NOMO-1 treated with DMSO at 0.1 percent for 48 hours (cell line): ENCODE measurements around the gene CHD9.
"Not testable (repeated sequence)": the region's sequence is repeated elsewhere in the genome, so short reads cannot be mapped to it uniquely, and the experiment has no call there.

Experiments used
- DNase-seq: peaks from one replicate; lab custom pipeline; 2025; ENCODE audit not compliant: unreplicated experiment; lab: John Stamatoyannopoulos, UW

The CHD9 gene, protein sequence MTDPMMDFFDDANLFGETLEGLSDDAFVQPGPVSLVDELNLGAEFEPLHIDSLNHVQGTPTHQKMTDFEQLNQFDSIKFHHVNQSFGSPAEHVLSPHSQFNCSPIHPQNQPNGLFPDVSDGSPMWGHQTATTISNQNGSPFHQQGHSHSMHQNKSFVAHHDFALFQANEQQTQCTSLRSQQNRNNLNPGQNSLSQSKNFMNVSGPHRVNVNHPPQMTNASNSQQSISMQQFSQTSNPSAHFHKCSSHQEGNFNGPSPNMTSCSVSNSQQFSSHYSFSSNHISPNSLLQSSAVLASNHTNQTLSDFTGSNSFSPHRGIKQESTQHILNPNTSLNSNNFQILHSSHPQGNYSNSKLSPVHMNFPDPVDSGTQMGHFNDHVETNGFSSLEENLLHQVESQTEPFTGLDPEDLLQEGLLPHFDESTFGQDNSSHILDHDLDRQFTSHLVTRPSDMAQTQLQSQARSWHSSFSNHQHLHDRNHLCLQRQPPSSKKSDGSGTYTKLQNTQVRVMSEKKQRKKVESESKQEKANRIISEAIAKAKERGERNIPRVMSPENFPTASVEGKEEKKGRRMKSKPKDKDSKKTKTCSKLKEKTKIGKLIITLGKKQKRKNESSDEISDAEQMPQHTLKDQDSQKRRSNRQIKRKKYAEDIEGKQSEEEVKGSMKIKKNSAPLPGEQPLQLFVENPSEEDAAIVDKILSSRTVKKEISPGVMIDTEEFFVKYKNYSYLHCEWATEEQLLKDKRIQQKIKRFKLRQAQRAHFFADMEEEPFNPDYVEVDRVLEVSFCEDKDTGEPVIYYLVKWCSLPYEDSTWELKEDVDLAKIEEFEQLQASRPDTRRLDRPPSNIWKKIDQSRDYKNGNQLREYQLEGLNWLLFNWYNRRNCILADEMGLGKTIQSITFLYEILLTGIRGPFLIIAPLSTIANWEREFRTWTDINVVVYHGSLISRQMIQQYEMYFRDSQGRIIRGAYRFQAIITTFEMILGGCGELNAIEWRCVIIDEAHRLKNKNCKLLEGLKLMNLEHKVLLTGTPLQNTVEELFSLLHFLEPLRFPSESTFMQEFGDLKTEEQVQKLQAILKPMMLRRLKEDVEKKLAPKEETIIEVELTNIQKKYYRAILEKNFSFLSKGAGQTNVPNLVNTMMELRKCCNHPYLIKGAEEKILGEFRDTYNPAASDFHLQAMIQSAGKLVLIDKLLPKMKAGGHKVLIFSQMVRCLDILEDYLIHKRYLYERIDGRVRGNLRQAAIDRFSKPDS (N-terminal part only)

DNA sequence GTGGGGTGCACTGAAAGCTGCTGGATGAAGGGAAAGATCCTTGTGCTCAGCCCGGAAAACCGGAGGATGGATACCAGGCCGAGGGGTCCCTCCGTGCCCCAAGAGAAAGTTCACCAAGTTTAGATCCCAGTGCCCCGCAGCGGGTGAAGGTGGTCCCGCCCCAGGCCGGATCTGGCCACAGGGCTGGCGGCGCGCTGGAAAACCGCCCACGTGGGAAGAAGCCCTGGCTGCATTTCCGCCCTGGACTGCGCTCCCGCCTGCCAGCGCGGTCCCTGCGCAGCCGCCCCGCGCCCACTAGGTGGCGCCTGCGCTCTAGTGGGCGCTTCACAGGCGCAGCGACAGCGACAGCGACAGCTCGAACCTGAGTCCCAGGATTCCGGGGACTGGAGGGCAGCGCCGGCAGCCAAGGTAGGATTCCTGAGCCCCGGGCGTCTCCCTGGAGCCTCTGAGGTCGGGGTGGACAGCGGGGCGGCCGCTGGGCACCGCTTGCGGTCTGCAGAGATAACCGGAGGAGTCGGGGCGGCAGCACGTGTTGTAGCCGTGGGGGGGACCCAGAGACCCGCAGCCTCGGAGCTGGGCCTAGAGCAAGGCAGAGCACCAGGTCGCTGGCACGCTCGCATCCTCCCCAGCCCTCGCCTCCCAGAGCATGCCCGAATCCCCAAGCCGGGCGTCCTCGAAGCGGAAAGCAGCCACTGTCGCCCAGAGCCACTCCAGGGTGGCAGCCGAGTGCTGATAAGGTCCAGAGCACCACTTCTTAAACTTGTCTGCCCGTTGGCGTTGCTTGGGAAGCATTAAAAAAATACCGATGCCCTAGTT lies at the start of gene CHD9:
TSS of gene CHD9 (plus strand) at position 322 of the 816 bp plus-strand sequence. CDS start 101,099 bp downstream, outside the sequence.
- DNase-seq, result peak; percentile 71

DNA sequence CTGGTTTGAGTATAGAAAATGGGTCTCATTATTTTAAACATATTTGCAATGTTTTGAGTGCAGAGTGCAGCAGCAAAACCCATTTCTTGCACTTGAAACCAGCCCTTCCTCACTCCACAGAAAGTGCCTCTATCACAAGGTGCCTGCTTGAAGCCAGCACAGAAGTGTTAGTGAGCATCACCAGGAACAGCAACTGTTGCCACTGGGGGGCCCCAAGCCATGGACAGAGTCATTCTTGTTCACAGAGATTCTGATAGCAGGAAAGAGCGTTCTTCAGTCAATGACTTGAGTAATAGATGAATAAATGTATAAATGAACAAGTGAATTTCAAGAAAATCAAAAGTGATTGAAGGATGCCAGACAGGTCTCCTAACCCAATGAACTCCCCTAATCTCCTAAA lies 47.7 kb upstream of the CHD9 start:
- no peak for DNase-seq

DNA sequence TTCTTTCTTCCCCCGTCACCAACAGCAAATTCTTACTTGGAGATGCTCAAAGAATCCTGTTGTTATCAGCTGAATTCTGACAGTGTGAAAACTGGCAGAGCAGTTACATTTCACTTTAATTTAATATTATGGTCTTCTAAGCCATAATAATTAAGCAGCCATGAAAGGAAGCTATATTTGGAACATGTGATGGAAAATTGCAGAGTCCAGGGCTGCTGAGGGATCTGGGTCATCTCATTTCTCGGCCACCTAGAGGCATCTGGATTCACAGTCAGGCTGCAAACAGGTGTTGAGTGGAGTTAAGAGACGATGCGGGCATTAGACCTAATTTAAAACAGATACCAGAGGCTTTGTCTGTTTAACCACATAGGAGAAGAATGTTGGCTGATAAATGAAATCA lies 40.5 kb upstream of the CHD9 start:
- no peak for DNase-seq

DNA sequence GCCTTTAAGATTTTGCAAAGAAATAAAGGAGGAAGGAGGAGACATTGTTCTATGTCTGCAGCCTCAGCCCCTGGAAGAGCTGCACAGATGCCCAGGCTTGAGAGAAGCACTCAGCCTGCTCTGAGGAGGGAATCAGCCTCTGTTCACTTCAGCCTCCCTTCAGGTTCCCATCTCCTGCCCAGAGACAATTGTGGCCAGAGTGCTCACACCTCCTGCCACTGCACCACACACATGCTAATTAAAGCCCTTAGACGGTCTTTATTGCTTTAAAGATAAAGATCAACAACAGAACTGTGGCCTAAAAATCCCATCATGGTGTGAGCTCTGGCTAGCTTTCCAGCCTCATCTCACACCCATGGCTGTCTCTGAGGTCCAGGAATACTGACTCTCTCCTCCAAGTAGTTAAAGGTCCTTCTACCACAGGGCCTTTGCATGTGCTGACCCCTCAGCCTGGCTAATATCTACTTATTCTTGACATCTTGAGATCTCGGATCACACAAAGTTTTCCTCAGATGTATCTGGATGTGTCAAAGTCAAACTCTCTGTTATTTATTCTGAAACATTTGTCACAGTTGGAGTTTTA lies 35.9 kb upstream of the CHD9 start:
- DNase-seq, result no peak

- DNase-seq, result peak; percentile 27
Measured at GRCh38 chr16:53022374-53022773, 32.4 kb upstream of the CHD9 start.

DNA sequence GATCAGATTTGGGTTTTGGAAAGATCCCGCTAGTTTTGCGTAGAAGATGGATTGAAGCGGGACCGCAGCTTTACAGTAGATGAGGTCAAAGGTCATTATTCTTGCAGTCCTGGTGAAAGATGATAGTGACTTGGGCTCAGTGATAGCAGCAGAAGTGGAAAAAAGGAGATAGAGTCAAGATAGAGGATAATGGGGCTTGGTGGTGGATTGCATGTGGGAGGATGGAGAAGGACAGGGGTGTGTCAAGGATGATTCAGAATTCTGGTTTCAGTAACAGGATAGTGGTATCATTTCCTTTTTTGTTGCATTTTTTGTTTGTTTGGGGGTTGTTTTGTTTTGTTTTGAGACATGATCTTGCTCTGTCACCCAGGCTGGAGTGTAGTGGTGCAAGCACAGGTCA lies 30.7 kb upstream of the CHD9 start:
- no peak for DNase-seq

DNA sequence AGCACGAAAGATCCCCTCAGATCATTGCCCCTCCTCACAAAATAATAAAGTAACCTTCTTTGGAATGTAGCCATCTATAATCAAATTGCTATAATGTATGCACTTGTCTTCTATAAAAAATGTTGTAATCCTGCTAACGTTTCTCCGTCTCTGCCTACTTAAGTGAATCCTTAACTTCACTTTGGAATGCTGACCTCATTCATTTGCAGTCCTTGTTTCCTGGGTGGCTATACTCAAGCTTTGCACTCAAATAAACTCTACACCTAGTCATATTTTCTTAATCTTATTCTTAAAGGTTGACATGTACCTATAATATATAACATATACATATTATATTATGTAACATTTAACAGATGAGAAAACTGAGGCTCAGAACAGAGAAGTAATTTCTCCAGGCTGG lies 24.8 kb upstream of the CHD9 start:
- DNase-seq, result no peak

GRCh38 chr16:53031323-53031942 lies 23.4 kb upstream of the CHD9 start:
- no peak for DNase-seq

DNA sequence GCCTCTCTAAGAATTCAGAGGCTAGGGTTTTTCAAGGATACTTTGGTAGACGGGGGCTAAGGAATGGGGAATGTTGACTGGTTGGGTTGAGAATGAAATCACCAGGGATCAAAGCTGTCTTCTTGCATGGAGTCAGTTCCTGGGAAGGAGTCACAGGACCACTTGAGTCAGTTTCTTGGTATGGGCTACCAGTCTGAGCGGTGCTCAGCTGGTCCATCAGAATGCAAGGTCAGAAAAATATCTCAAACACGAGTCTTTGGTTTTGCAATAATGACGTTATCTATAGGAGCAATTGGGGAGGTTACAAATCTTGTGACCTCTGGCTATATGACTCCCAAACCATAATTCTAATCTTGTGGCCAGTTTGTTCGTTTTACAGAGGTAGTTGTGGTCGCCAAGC lies 20.5 kb upstream of the CHD9 start:
- DNase-seq, result no peak

DNA sequence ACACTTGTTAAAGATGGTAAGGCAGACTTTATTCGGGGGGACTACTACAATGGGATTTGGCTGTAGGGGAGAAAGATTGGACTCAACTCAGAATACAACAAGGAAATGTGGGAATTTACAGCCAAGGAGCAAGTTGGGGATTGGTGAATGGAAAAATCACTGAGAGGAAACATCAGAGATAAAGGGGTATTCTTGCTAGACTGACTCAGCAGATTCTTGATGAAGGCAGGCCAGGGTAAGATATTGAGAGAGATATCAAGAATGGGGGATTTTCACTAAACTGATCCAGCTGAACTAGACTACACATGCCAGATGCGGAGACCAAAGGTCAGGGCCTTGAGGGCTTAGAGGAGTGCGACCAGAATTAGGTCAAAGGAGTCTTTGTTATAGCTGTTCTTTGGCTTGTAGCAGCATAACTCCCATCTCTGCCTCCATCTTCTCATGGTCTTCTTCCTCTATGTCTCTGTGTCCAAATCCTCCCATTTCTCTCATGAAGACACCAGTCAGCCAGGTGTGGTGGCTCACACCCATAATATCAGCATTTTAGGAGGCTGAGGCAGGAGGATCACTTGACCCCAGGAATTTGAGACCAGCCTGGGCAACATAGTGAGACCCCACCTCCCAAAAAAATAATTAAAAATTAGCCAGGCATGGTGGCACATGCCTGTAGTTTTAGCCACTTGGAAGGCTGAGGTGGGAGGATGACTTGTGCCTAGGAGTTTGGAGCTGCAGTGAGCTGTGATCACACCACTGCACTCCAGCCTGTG lies 19.4 kb upstream of the CHD9 start:
- DNase-seq, result no peak

DNA sequence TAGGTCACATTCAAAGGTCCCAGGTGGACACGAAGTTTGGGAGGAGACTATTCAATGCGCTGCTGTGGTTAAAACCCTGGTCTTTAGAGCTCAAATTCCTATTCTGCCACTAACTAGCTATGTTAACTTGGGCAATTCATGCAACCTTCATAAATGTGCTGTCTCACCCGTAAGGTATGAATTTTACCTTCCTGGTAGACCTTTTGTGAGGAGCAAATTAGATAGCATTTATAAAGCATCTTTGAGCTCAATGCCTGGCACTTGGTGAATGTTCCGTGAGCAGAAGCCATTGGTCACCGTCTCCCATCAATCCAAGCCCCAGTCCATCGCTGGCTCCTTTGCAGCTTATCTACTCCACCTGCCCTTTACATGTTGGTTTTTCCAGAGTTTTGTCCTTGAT lies 18.7 kb upstream of the CHD9 start:
- no peak for DNase-seq

GRCh38 chr16:53036711-53037110 lies 18.1 kb upstream of the CHD9 start:
- DNase-seq, result not testable (repeated sequence)

- no peak for DNase-seq
Measured at GRCh38 chr16:53040788-53041187, 14.0 kb upstream of the CHD9 start.

DNA sequence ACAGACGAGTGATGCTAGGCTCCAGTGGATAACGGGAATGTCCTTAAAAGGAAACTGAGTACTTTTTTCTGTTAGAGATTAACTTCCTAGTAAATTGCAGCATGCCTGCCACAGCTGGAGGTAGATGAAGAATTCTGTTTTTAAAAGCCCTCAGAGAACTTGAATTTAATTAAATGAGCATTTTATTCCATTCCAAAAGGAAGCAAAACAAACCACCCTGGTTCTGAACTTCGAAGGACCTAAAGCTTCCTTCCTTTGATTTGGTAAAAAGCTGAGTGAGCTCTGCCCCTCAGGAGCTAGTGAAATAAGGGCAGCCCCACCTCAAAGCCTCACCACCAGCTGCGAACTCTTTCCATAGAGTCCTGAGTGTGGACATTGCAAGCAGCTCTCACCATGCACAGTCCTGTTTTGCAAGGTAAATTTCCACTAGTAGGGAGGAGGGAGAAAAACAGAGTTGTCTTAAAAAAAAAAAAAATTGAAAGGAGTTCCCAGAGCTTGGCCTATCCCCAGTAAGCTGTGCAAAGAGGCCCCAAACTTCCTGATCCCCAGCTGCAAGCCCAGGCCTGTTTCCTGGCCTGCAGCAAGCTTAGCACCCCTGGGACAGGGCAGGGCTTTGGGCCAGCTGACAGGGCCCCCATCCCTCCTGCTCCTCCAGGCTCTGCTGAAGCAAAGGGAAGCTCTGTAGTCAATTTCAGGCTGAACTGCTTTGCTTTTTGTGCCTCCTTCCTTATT lies 13.3 kb upstream of the CHD9 start:
- DNase-seq, result peak; percentile 62

DNA sequence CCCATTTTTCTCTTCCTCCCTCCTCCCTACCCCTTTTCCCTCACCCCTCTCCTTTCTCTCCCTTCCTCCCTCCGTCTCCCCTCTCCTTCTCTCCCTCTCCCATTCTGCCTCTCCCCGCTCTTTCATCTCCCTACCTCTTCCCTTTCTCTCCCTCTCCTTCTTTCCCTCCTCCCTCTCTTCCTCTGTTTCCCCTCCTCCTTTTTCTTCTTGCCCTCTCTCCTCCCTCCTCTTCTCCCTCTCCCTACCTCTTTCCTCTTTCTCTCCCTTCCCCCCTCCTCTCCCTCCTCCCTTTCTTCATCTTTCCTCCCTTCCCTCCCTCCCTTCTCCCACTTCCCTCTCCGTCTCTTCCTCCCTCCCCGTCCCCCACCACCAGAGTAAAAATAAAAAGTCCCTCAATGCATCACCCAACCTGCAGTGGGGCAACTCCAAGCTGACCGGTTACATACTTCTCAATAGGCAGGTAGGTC lies 12.5 kb upstream of the CHD9 start:
- DNase-seq, result no peak

DNA sequence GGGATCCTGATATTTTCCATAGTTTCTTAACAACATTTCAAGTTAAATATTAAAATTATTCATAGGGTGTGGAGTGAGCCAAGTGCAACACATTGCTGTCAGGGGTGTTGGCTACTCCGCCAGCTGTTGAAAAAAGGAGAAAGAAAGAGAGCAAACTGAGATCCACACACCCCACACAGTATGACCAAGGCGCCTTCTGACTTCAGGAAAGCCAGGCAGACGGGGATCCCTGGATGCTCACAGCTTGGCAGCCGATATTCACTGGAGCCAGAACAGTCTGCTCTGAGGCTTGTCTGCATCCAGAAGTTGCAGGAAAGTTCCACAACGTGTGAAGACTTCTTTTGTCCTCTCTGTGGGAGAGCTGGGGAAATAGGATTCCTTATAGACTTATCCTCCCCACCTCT lies 11.4 kb upstream of the CHD9 start:
- DNase-seq, result no peak

- DNase-seq, result no peak
Measured at GRCh38 chr16:53043986-53044601, 10.7 kb upstream of the CHD9 start.
